HG02970 (cell line): ENCODE results near the gene BARX1.

Experiments
- ATAC-seq: cut with Tn5 transposase; IDR thresholded peaks from one replicate; pipeline ENCODE4 v1.9.1; 2021; ENCODE audit warnings: mild to moderate bottlenecking, moderate library complexity, moderate number of reproducible peaks; ENCODE audit not compliant: unreplicated experiment, low FRiP score

Gene BARX1

DNA sequence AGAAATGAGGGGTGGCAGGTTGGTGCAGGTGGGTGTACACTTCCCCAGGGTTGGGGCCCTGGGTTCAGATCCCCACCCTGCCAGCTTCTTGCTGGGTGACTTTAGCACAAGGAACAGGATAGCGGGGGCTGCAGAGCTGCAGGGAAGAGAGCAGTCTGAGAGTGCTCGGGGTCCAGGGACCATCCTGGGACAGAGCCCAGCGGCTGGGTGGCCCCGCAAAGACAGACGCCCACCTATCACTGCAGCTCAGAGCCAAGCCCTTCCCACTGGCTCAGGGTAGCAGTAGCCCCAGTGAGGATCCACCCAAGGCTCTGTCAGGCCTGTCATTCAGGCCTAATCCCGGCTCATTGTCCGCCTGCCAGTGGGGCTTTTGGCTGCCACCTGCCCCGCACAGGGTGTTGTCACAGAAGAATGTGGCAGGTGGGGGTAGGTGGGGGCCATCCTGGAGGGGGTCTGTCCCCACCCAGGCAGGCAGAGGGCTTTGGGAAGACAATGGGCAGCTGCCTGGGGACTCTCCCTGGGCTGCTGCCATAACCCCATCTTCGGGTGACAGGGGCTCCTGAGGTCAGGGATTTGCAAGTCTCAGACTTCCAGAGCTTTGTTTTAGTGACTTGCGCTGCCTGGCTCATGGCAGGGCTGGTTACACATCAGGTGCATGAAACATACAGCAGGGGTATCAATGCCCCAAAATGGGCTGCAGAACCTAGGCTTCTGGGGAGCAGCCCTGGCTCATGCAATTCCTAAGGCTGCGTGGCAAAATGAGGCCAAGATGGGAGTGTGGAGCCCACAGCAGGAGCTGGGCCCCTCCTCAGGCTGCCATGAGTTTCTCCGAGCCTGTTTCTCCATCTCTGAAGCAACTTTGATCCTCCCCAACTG is 52.1 kb downstream of the BARX1 start:
- ATAC-seq, result no peak

DNA sequence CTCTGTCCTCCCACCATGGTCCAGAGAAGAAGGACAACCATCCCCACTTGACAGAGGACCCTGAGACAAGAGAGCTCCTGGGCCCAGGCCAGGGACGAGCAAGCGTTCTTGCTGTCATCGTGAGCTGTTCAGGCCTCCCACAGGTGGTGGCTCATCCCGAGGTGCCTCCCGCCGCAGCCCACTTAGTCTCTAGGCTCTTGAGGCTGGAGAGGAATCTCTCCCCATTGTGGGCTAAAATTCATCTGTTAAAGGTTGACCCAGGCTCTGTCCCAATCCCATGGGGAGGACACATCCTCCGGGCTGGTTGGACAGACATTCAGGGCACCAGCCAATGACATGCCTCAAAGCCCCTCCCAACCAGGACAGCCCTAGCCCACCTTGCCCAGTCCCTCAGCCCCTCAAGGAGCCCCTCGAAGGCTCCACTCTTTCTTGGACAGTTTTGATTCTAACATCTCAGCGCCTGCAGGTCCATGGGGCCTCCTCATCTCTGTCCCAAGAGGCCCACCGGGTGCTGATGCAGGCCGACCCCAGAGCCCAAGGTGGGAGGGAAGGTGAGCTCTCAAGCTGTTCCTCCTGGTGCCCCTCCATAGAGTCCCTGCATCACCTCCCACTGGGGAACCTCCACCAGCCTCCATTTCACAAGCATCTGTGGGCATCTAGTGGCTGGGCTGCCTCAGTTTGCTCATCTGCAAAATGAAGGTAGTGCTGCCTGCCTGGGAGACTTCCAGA is 52.9 kb downstream of the BARX1 start:
- no peak for ATAC-seq
